ENCODE results near the gene SGPL1. TPM values are rescaled to one million over a fixed set of nuclear protein-coding genes. Genes with fewer than 3 reads are reported as not detected.

SGPL1 gene
- total RNA-seq, 3 donors from 2014 or later: 50.5 to 67.2 (median 55.5) TPM

GRCh38 chr10:70820976-70821750, 5.4 kb downstream of the SGPL1 start:
- DNase-seq (no peak), ATAC-seq (no peak)
- TF ChIP-seq, protein P1, sequence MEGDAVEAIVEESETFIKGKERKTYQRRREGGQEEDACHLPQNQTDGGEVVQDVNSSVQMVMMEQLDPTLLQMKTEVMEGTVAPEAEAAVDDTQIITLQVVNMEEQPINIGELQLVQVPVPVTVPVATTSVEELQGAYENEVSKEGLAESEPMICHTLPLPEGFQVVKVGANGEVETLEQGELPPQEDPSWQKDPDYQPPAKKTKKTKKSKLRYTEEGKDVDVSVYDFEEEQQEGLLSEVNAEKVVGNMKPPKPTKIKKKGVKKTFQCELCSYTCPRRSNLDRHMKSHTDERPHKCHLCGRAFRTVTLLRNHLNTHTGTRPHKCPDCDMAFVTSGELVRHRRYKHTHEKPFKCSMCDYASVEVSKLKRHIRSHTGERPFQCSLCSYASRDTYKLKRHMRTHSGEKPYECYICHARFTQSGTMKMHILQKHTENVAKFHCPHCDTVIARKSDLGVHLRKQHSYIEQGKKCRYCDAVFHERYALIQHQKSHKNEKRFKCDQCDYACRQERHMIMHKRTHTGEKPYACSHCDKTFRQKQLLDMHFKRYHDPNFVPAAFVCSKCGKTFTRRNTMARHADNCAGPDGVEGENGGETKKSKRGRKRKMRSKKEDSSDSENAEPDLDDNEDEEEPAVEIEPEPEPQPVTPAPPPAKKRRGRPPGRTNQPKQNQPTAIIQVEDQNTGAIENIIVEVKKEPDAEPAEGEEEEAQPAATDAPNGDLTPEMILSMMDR (IDR thresholded peaks at IDR 0.05): no peak
- Histone ChIP-seq H3K9me3 (no peaks in the 10 kb centered on the region), H3K36me3 (ENCODE audit: low read depth) (no peaks in the 10 kb centered on the region), H3K4me1 (ENCODE audit: low read depth) (peaks cover 8% of the 10 kb centered on the region), H3K4me3 (no peak overlapping the region)
- intact Hi-C loops (cut with DNase I, micrococcal nuclease): no loop called here

GRCh38 chr10:70822076-70822820, 6.5 kb downstream of the SGPL1 start:
- intact Hi-C loops (cut with DNase I, micrococcal nuclease): no loop called here
- TF ChIP-seq, protein P1 (IDR thresholded peaks at IDR 0.05): no peak
- DNase-seq: no peak
- H3K4me3 ChIP-seq: no peak overlapping the region
- no peak for ATAC-seq
- H3K4me1 ChIP-seq (ENCODE audit: low read depth): peaks cover 3% of the 10 kb centered on the region
- no peaks in the 10 kb centered on the region for H3K9me3 ChIP-seq
- no peaks in the 10 kb centered on the region for H3K36me3 ChIP-seq (ENCODE audit: low read depth)

GRCh38 chr10:70827086-70827757, 11.5 kb downstream of the SGPL1 start:
- no peak overlapping the region for H3K4me3 ChIP-seq
- peaks cover 8% of the 10 kb centered on the region for H3K4me1 ChIP-seq (ENCODE audit: low read depth)
- DNase-seq: no peak
- TF ChIP-seq, protein P1 (IDR thresholded peaks at IDR 0.05): no peak
- intact Hi-C loops (cut with DNase I, micrococcal nuclease): no loop called here
- H3K36me3 ChIP-seq (ENCODE audit: low read depth): no peaks in the 10 kb centered on the region
- no peaks in the 10 kb centered on the region for H3K9me3 ChIP-seq
- ATAC-seq: no peak

- no peak for DNase-seq
- TF ChIP-seq, protein P1 (IDR thresholded peaks at IDR 0.05): no peak
- Histone ChIP-seq H3K9me3 (no peaks in the 10 kb centered on the region), H3K36me3 (ENCODE audit: low read depth) (no peaks in the 10 kb centered on the region), H3K4me3 (no peak overlapping the region), H3K4me1 (ENCODE audit: low read depth) (peaks cover 11% of the 10 kb centered on the region)
- peak; percentile 58 for ATAC-seq
- intact Hi-C loops (cut with DNase I, micrococcal nuclease): no loop called here
Measured at GRCh38 chr10:70828923-70829322, 13.2 kb downstream of the SGPL1 start.

DNA sequence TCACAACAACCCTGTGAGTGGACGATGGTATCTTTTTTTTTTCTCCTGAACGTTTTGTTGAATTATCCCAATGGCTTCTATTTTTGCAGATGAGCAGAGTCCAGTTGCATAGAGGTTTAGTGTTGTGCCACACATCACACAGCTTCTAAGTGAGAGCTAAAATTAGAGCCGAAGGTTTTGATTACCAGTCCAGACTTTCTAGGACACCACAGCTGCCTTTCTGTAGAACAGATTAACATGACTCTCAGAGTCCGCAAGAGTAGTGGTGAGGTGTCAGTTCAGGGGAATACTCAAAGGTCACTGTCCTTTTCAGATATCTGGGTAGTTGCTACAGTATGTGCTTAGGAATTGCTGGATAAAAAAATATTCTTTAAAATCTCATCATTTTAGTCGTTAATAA, 13.8 kb downstream of the SGPL1 start:
- TF ChIP-seq, protein P1 (IDR thresholded peaks at IDR 0.05): no peak
- Histone ChIP-seq H3K4me1 (ENCODE audit: low read depth) (peaks cover 12% of the 10 kb centered on the region), H3K36me3 (ENCODE audit: low read depth) (no peaks in the 10 kb centered on the region), H3K9me3 (no peaks in the 10 kb centered on the region), H3K4me3 (no peak overlapping the region)
- DNase-seq: no peak
- no peak for ATAC-seq
- intact Hi-C loops (cut with DNase I, micrococcal nuclease): no loop called here

All from mucosa of descending colon (tissue), 3 donors.